CD4-positive, alpha-beta memory T cell (primary cell): Measurements from ENCODE around the gene PXDN. TPM values are rescaled to one million over a fixed set of nuclear protein-coding genes. Genes with fewer than 3 reads are reported as not detected.
A peak's percentile ranks its signal among the peaks of the same experiment; 100 is the strongest.

Experiments
- CTCF ChIA-PET: fragments of 350-600 bp; sonication (Branson Sonifier 250); formaldehyde crosslinking; loops from one replicate; lab custom pipeline; 2021; ENCODE audit warnings: inconsistent platforms; ENCODE audit not compliant: partially characterized antibody; lab: Charles Lee
- POLR2A ChIA-PET: fragments of 350-600 bp; sonication (Branson Sonifier 250); formaldehyde crosslinking; loops from one replicate; lab custom pipeline; 2021; ENCODE audit not compliant: partially characterized antibody; lab: Charles Lee
- DNase-seq, 5 donors: peaks; one replicate each; pipeline versions ENCODE4 v3.0.0 to v3.0.0-alpha.2; 2020 to 2022; ENCODE audit warnings: mixed read lengths in 1 of 5
- H3K27ac ChIP-seq: one replicate; pipeline ENCODE4 v1.7.0; 2013; ENCODE audit warnings: low read depth, low read length
- H3K27me3 ChIP-seq: 2 replicates; pipeline ENCODE4 v1.7.0; 2013; ENCODE audit warnings: mild to moderate bottlenecking, low read length, moderate library complexity; ENCODE audit not compliant: insufficient read depth
- H3K36me3 ChIP-seq: 2 replicates; pipeline ENCODE4 v1.7.0; 2013; ENCODE audit warnings: mild to moderate bottlenecking, low read length, moderate library complexity; ENCODE audit not compliant: insufficient read depth
- H3K4me1 ChIP-seq: 2 replicates; pipeline ENCODE4 v1.7.0; 2013; ENCODE audit warnings: mild to moderate bottlenecking, low read length, moderate library complexity; ENCODE audit not compliant: insufficient read depth
- H3K4me3 ChIP-seq, 2 donors: one replicate each; pipeline ENCODE4 v1.7.0; 2013; ENCODE audit warnings: low read length in 2 of 2, mild to moderate bottlenecking in 1 of 2
- H3K9me3 ChIP-seq, 2 donors: one replicate each; pipeline ENCODE4 v1.7.0; 2013; ENCODE audit warnings: low read length in 2 of 2, control low read depth in 1 of 2; ENCODE audit not compliant: control insufficient read depth in 1 of 2
- H3K27ac Mint-ChIP-seq, 7 donors: one replicate each; pipeline ENCODE4 v1.8.0; 2020 to 2021; ENCODE audit warnings: mixed read lengths in 7 of 7, mild to moderate bottlenecking in 6 of 7, inconsistent platforms in 3 of 7, moderate library complexity in 3 of 7
- H3K27me3 Mint-ChIP-seq, 2 donors: one replicate each; pipeline ENCODE4 v1.8.0; 2020 to 2021; ENCODE audit warnings: mixed read lengths in 2 of 2
- H3K36me3 Mint-ChIP-seq, 2 donors: one replicate each; pipeline ENCODE4 v1.8.0; 2020 to 2021; ENCODE audit warnings: mixed read lengths in 2 of 2, inconsistent platforms in 1 of 2, mild to moderate bottlenecking in 1 of 2
- H3K4me1 Mint-ChIP-seq, 4 donors: one replicate each; pipeline ENCODE4 v1.8.0; 2020 to 2021; ENCODE audit warnings: mixed read lengths in 4 of 4, mild to moderate bottlenecking in 1 of 4
- H3K4me3 Mint-ChIP-seq, 8 donors: one replicate each; pipeline ENCODE4 v1.8.0; 2020 to 2021; ENCODE audit warnings: mixed read lengths in 8 of 8, mild to moderate bottlenecking in 7 of 8, moderate library complexity in 6 of 8, inconsistent platforms in 3 of 8
- H3K9me3 Mint-ChIP-seq, 8 donors: one replicate each; pipeline ENCODE4 v1.8.0; 2020 to 2021; ENCODE audit warnings: mixed read lengths in 8 of 8, mild to moderate bottlenecking in 5 of 8, inconsistent platforms in 3 of 8, moderate library complexity in 1 of 8
- intact Hi-C: fragments of 100-400 bp; cut with micrococcal nuclease; formaldehyde crosslinking; loops from one replicate; pipeline ENCODE4 v1.15.1; 2023
- polyA plus RNA-seq, 2 donors: library from polyadenylated mRNA; unstranded; fragments of 300-500 nt; fragmentation: Illumina TruSeq; gene quantifications; one replicate each; pipeline ENCODE4 v1.2.3, GENCODE V29; 2021
- total RNA-seq, 2 experiments: library from RNA; stranded (reverse); gene quantifications; one replicate each; pipeline ENCODE4 v1.2.3, GENCODE V29; 2021

Gene PXDN
- total and polyA plus RNA-seq, 4 experiments from 2014 or later, result 0.79 TPM; not detected in 3

GRCh38 chr2:1654696-1655374, 89.5 kb downstream of the PXDN start:
- peaks cover 0 to 5% of the 10 kb centered on the region in 2 donors for H3K27me3 Mint-ChIP-seq
- H3K4me3 Mint-ChIP-seq, result no peak overlapping the region
- peaks cover 0 to 1% (median 0%) of the 10 kb centered on the region in 4 donors for H3K4me1 Mint-ChIP-seq
- Histone ChIP-seq H3K4me3 (no peak overlapping the region), H3K36me3 (no peaks in the 10 kb centered on the region), H3K4me1 (no peaks in the 10 kb centered on the region), H3K27ac (no peak overlapping the region), H3K9me3 (no peaks in the 10 kb centered on the region), H3K27me3 (no peaks in the 10 kb centered on the region)
- CTCF ChIA-PET, result no interaction called here
- POLR2A ChIA-PET, result no interaction called here
- peaks cover 0 to 5% (median 0%) of the 10 kb centered on the region in 8 donors for H3K9me3 Mint-ChIP-seq
- DNase-seq, result no peak
- H3K36me3 Mint-ChIP-seq, result no peaks in the 10 kb centered on the region
- intact Hi-C loops, result no loop called here
- H3K27ac Mint-ChIP-seq, result no peak overlapping the region

- Histone ChIP-seq H3K36me3 (no peaks in the 10 kb centered on the region), H3K27me3 (no peaks in the 10 kb centered on the region), H3K4me1 (no peaks in the 10 kb centered on the region), H3K27ac (no peak overlapping the region), H3K4me3 (no peak overlapping the region), H3K9me3 (no peaks in the 10 kb centered on the region)
- intact Hi-C loops, result no loop called here
- peaks cover 0 to 1% (median 0%) of the 10 kb centered on the region in 4 donors for H3K4me1 Mint-ChIP-seq
- H3K27ac Mint-ChIP-seq, result no peak overlapping the region
- peaks cover 0 to 3% of the 10 kb centered on the region in 2 donors for H3K27me3 Mint-ChIP-seq
- ChIA-PET POLR2A (no interaction called here), CTCF (no interaction called here)
- H3K4me3 Mint-ChIP-seq, result no peak overlapping the region
- H3K9me3 Mint-ChIP-seq, result peaks cover 0 to 5% (median 0%) of the 10 kb centered on the region in 8 donors
- no peak for DNase-seq
- H3K36me3 Mint-ChIP-seq, result no peaks in the 10 kb centered on the region
Measured at GRCh38 chr2:1653956-1654695, 90.2 kb downstream of the PXDN start.

GRCh38 chr2:1652034-1652790, 92.1 kb downstream of the PXDN start:
- POLR2A ChIA-PET, result no interaction called here
- no peaks in the 10 kb centered on the region for H3K27me3 ChIP-seq
- H3K27ac Mint-ChIP-seq, result no peak overlapping the region
- peaks cover 0 to 4% (median 0%) of the 10 kb centered on the region in 8 donors for H3K9me3 Mint-ChIP-seq
- no peaks in the 10 kb centered on the region for H3K27me3 Mint-ChIP-seq
- intact Hi-C loops, result no loop called here
- CTCF ChIA-PET, result no interaction called here
- peaks cover 0 to 1% (median 0%) of the 10 kb centered on the region in 4 donors for H3K4me1 Mint-ChIP-seq
- DNase-seq, result no peak
- H3K4me3 ChIP-seq, result no peak overlapping the region
- no peak overlapping the region for H3K27ac ChIP-seq
- H3K36me3 Mint-ChIP-seq, result no peaks in the 10 kb centered on the region
- H3K36me3 ChIP-seq, result no peaks in the 10 kb centered on the region
- no peaks in the 10 kb centered on the region for H3K4me1 ChIP-seq
- no peaks in the 10 kb centered on the region for H3K9me3 ChIP-seq
- no peak overlapping the region for H3K4me3 Mint-ChIP-seq

GRCh38 chr2:1651121-1652033, 92.9 kb downstream of the PXDN start:
- intact Hi-C loops, result no loop called here
- no peak overlapping the region for H3K27ac ChIP-seq
- H3K27me3 Mint-ChIP-seq, result no peaks in the 10 kb centered on the region
- POLR2A ChIA-PET, result no interaction called here
- H3K36me3 ChIP-seq, result no peaks in the 10 kb centered on the region
- H3K9me3 Mint-ChIP-seq, result peaks cover 0 to 4% (median 0%) of the 10 kb centered on the region in 8 donors
- H3K4me3 ChIP-seq, result no peak overlapping the region
- H3K4me1 Mint-ChIP-seq, result peaks cover 0 to 1% (median 0%) of the 10 kb centered on the region in 4 donors
- no peaks in the 10 kb centered on the region for H3K9me3 ChIP-seq
- H3K36me3 Mint-ChIP-seq, result no peaks in the 10 kb centered on the region
- no peak for DNase-seq
- no peak overlapping the region for H3K4me3 Mint-ChIP-seq
- CTCF ChIA-PET, result no interaction called here
- no peaks in the 10 kb centered on the region for H3K27me3 ChIP-seq
- H3K4me1 ChIP-seq, result no peaks in the 10 kb centered on the region
- no peak overlapping the region for H3K27ac Mint-ChIP-seq

GRCh38 chr2:1650085-1650872, 94.0 kb downstream of the PXDN start:
- no peaks in the 10 kb centered on the region for H3K36me3 Mint-ChIP-seq
- H3K27ac Mint-ChIP-seq, result no peak overlapping the region
- H3K36me3 ChIP-seq, result no peaks in the 10 kb centered on the region
- no peak overlapping the region for H3K27ac ChIP-seq
- peak in 1 of 5 donors; percentile 32 for DNase-seq
- no peaks in the 10 kb centered on the region for H3K4me1 ChIP-seq
- no peaks in the 10 kb centered on the region for H3K27me3 Mint-ChIP-seq
- POLR2A ChIA-PET, result no interaction called here
- no peak overlapping the region for H3K4me3 ChIP-seq
- H3K9me3 ChIP-seq, result no peaks in the 10 kb centered on the region
- H3K4me1 Mint-ChIP-seq, result peaks cover 0 to 1% (median 0%) of the 10 kb centered on the region in 4 donors
- intact Hi-C loops, result no loop called here
- H3K27me3 ChIP-seq, result no peaks in the 10 kb centered on the region
- peaks cover 0 to 4% (median 0%) of the 10 kb centered on the region in 8 donors for H3K9me3 Mint-ChIP-seq
- H3K4me3 Mint-ChIP-seq, result no peak overlapping the region
- CTCF ChIA-PET, result no interaction called here
